ENCODE data around the gene CNGB1.

GRCh38 chr16:57993438-57993837 is 22.5 kb upstream of the CNGB1 start:
- TF ChIP-seq CTCF (optimal IDR thresholded peaks at IDR 0.05 in 1 of 3, IDR thresholded peaks at IDR 0.05 in 1 of 3, conservative IDR thresholded peaks at IDR 0.05 in 1 of 3; ENCODE audit: extremely low read depth in 1 of 3, insufficient read depth in 2 of 3, low read length in 3 of 3) = no peak
- TF ChIP-seq EZH2 (IDR thresholded peaks at IDR 0.05; ENCODE audit: low read length) = no peak

All from keratinocyte (primary cell).